ENCODE measurements around the gene EPG5. TPM values are rescaled to one million over a fixed set of nuclear protein-coding genes. Genes with fewer than 3 reads are reported as not detected.

EPG5 gene
- total and polyA plus RNA-seq, 2 donors (not counting 3 experiments of a cell fraction or from before 2014, with no cell fraction given), result 16.7 to 25.6 TPM

DNA sequence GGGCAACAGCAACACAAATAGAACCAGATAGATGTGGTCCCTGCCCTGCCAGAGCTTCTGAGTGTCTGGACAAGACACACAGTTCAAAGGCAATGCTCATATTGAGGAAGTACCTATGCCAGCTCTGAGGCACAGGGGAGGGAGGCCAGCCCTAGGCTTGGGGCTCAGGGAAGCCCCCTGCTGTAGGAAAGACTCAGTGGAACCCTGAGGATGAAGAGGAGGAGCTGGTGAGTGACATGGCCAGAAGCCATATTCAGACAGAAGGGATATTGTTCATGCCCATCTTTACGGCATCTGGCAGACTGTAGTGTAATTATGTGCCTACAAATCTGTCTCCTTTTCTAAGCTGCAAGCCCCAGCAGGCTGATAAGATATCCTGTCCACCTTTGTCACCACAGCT lies 132.8 kb downstream of the EPG5 start:
- no peak for FAIRE-seq

More for the DNA sequence above, 132.8 kb downstream of the EPG5 start:
- no peak overlapping the region for H2AFZ ChIP-seq (ENCODE audit: low read depth, low read length)
- H3K36me3 ChIP-seq (ENCODE audit: control insufficient read depth in 2 of 2, extremely low read depth in 1 of 2, insufficient read depth in 2 of 2, low read length in 2 of 2), result no peaks in the 10 kb centered on the region
- no peaks in the 10 kb centered on the region for H4K20me1 ChIP-seq (replicated peaks; ENCODE audit: control insufficient read depth, extremely low read depth, insufficient read depth, low read length)
- H3K79me2 ChIP-seq (ENCODE audit: control insufficient read depth, insufficient read depth, low read length), result no peaks in the 10 kb centered on the region
- ChIA-PET POLR2A (no interaction called here), CTCF (interaction anchor here (0.9 to 8.1 kb wide), 5 partner anchors 46 to 110 kb away, joined by 4 to 307 read pairs (median 4); partner anchors contain the start of gene SLC14A1)
- no peak for DNase-seq (ENCODE audit: low read depth, low spot score)
- no peaks in the 10 kb centered on the region for H3K9me3 ChIP-seq (replicated peaks; ENCODE audit: control insufficient read depth, insufficient read depth, low read length)
- no peak overlapping the region for H3K9ac ChIP-seq (replicated peaks; ENCODE audit: extremely low read depth, insufficient read depth, low read length)
- no TSS peak for BruUV-seq (replicated peaks)
- no peak overlapping the region for H3K4me3 ChIP-seq (replicated peaks in 1 of 3; ENCODE audit: insufficient read depth in 1 of 3, low read depth in 1 of 3, low read length in 3 of 3)
- H3K27ac ChIP-seq (ENCODE audit: insufficient read depth, low read depth, low read length), result no peak overlapping the region
- intact Hi-C loops (cut with micrococcal nuclease), result no loop called here
- TF ChIP-seq EZH2 (IDR thresholded peaks at IDR 0.05; ENCODE audit: borderline replicate concordance, low read depth, low read length, severe bottlenecking) (no peak), FOS (IDR thresholded peaks at IDR 0.05; ENCODE audit: borderline replicate concordance, insufficient read depth, low read length) (no peak), GATA2 (IDR thresholded peaks at IDR 0.05; ENCODE audit: insufficient read depth, insufficient read length, low read depth, low read length) (no peak), POLR2AphosphoS5 (IDR thresholded peaks at IDR 0.05; ENCODE audit: insufficient read depth, low read depth, low read length) (no peak), JUN (IDR thresholded peaks at IDR 0.05; ENCODE audit: borderline replicate concordance, insufficient read depth, insufficient read length, low read depth) (no peak), MYC (IDR thresholded peaks at IDR 0.05; ENCODE audit: low read depth, low read length) (no peak), POLR2A (IDR thresholded peaks at IDR 0.05; ENCODE audit: low read depth, low read length) (no peak)
- TF ChIP-seq, protein P1, sequence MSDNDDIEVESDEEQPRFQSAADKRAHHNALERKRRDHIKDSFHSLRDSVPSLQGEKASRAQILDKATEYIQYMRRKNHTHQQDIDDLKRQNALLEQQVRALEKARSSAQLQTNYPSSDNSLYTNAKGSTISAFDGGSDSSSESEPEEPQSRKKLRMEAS (IDR thresholded peaks at IDR 0.05; ENCODE audit: insufficient read depth, insufficient read length), result no peak
- TF ChIP-seq, protein P2, sequence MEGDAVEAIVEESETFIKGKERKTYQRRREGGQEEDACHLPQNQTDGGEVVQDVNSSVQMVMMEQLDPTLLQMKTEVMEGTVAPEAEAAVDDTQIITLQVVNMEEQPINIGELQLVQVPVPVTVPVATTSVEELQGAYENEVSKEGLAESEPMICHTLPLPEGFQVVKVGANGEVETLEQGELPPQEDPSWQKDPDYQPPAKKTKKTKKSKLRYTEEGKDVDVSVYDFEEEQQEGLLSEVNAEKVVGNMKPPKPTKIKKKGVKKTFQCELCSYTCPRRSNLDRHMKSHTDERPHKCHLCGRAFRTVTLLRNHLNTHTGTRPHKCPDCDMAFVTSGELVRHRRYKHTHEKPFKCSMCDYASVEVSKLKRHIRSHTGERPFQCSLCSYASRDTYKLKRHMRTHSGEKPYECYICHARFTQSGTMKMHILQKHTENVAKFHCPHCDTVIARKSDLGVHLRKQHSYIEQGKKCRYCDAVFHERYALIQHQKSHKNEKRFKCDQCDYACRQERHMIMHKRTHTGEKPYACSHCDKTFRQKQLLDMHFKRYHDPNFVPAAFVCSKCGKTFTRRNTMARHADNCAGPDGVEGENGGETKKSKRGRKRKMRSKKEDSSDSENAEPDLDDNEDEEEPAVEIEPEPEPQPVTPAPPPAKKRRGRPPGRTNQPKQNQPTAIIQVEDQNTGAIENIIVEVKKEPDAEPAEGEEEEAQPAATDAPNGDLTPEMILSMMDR (IDR thresholded peaks at IDR 0.05; ENCODE audit: extremely low read depth in 1 of 2, insufficient read depth in 1 of 2, low read depth in 1 of 2, low read length in 2 of 2), result no peak
- H3K4me1 ChIP-seq (ENCODE audit: control insufficient read depth, extremely low read depth, insufficient read depth, low read length), result peaks cover 4% of the 10 kb centered on the region
- no peaks in the 10 kb centered on the region for H3K9me1 ChIP-seq (replicated peaks; ENCODE audit: control insufficient read depth, extremely low read depth, insufficient read depth, low read length)
- H3K27me3 ChIP-seq (ENCODE audit: control insufficient read depth in 2 of 2, insufficient read depth in 2 of 2, low read length in 2 of 2), result peaks cover 25 to 42% of the 10 kb centered on the region in 2 experiments
- dilution Hi-C loops (cut with MboI; ENCODE audit: extremely low pct_ligation_motif_present, low sequenced_read_pairs), result no loop called here
- H3K4me2 ChIP-seq (ENCODE audit: insufficient read depth, low read length), result no peak overlapping the region
